K562 (cell line): Measurements from ENCODE around the gene HAPLN2. TPM values are rescaled to one million over a fixed set of nuclear protein-coding genes. Genes with fewer than 3 reads are reported as not detected.

Source experiments
- BRD9 ChIP-seq: fragments of 450-650 bp; IDR thresholded peaks from 2 replicates; pipeline ENCODE4 v1.6.1; 2018; ENCODE audit warnings: low read depth; ENCODE audit not compliant: partially characterized antibody
- CBFA2T2 ChIP-seq: fragments of 450-650 bp; conservative IDR thresholded peaks from 2 replicates; pipeline ENCODE4 v1.6.1; 2017; ENCODE audit warnings: mild to moderate bottlenecking
- CBX5 ChIP-seq: IDR thresholded peaks from 2 replicates; pipeline ENCODE4 v1.6.1; 2014; ENCODE audit warnings: low read depth, borderline replicate concordance
- L3MBTL2 ChIP-seq: fragments of 450-650 bp; IDR thresholded peaks from 2 replicates; pipeline ENCODE4 v1.6.1; 2016; ENCODE audit warnings: mild to moderate bottlenecking, moderate library complexity
- MCM2 ChIP-seq: fragments of 450-650 bp; IDR thresholded peaks from 2 replicates; pipeline ENCODE4 v1.6.1; 2017; ENCODE audit warnings: low read depth, mild to moderate bottlenecking
- MTA1 ChIP-seq: fragments of 450-650 bp; IDR thresholded peaks from 2 replicates; pipeline ENCODE4 v1.6.1; 2017; ENCODE audit warnings: borderline replicate concordance
- SMC3 ChIP-seq: conservative IDR thresholded peaks from 2 replicates; pipeline ENCODE4 v1.6.1; 2011; ENCODE audit warnings: low read depth, low read length, improper control_type of control experiment; ENCODE audit not compliant: insufficient read depth
- THRAP3 ChIP-seq: fragments of 450-650 bp; IDR thresholded peaks from 2 replicates; pipeline ENCODE4 v1.6.1; 2016; ENCODE audit warnings: mild to moderate bottlenecking, inconsistent platforms, borderline replicate concordance
- ZKSCAN1 ChIP-seq: fragments of 150-350 bp; IDR thresholded peaks from 2 replicates; pipeline ENCODE4 v1.6.1; 2016; ENCODE audit warnings: low read depth, low read length
- ZNF24 ChIP-seq: fragments of 450-650 bp; IDR thresholded peaks from 2 replicates; pipeline ENCODE4 v1.6.1; 2016
- ZNF445 ChIP-seq: fragments of 250-450 bp; sonication (Bioruptor Pico); IDR thresholded peaks from 2 replicates; pipeline ENCODE4 v1.4.0; 2020; ENCODE audit warnings: low read depth, mild to moderate bottlenecking, moderate library complexity
- polyA plus RNA-seq, 8 experiments: library from polyadenylated mRNA; depleted of rRNA in 4 of 8; stranded (reverse) in 5 of 8; unstranded in 3 of 8; fragments of >200 nt; fragmentation: Nextera tagmentation in 2 of 8; fragmentation: Illumina TruSeq in 1 of 8; extraction: Ambion mirVana in 2 of 8; extraction: Trizol in 1 of 8; gene quantifications; 2 replicates each; pipeline versions ENCODE4 v1.2.1 to v1.2.3, GENCODE V29; 2011 to 2014; ENCODE audit warnings: inconsistent platforms in 1 of 8, missing spikeins in 1 of 8
- total RNA-seq, 7 experiments: library from RNA; depleted of rRNA in 6 of 7; stranded (reverse); fragments of >200 nt in 6 of 7; fragmentation: Illumina TruSeq in 2 of 7; extraction: Trizol in 2 of 7; gene quantifications; 2 replicates each; pipeline versions ENCODE4 v1.2.1 to v1.2.3, GENCODE V29; 2011 to 2021; ENCODE audit warnings: low replicate concordance in 1 of 7
- TF ChIP-seq, protein P1 (sequence below): IDR thresholded peaks from 2 replicates; pipeline ENCODE4 v1.6.1; 2016; ENCODE audit warnings: missing genetic modification characterization, missing compliant biosample characterization
- TF ChIP-seq, protein P2 (sequence below), 2 experiments: fragments of 450-650 bp; conservative IDR thresholded peaks; 2 replicates each; pipeline ENCODE4 v1.6.1; 2017; ENCODE audit warnings: mild to moderate bottlenecking in 2 of 2, moderate library complexity in 2 of 2
- TF ChIP-seq, protein P3 (sequence below): fragments of 450-650 bp; formaldehyde crosslinking; IDR thresholded peaks from 2 replicates; pipeline ENCODE4 v1.4.0; 2022; ENCODE audit warnings: missing genetic modification characterization
- TF ChIP-seq, protein P4 (sequence below): IDR thresholded peaks from 2 replicates; pipeline ENCODE4 v1.6.1; 2012; ENCODE audit warnings: low read depth, low read length, improper control_type of control experiment, borderline replicate concordance
- TF ChIP-seq, protein P5 (sequence below): fragments of 250-450 bp; sonication (Bioruptor Pico); IDR thresholded peaks from 2 replicates; pipeline ENCODE4 v1.8.0; 2022; ENCODE audit warnings: moderate library complexity, mild to moderate bottlenecking, inconsistent platforms
- TF ChIP-seq, protein P6 (sequence below): sonication (generic); formaldehyde crosslinking; IDR thresholded peaks from 2 replicates; pipeline ENCODE4 v1.8.0; 2022; ENCODE audit warnings: missing genetic modification reagents, mild to moderate bottlenecking, borderline replicate concordance

Gene HAPLN2
- total and polyA plus RNA-seq, 9 of the 15 experiments (the other 6 are each of a cell fraction or from before 2014, with no cell fraction given): 0.14 to 5.2 (median 3.8) TPM; not detected in 4

DNA sequence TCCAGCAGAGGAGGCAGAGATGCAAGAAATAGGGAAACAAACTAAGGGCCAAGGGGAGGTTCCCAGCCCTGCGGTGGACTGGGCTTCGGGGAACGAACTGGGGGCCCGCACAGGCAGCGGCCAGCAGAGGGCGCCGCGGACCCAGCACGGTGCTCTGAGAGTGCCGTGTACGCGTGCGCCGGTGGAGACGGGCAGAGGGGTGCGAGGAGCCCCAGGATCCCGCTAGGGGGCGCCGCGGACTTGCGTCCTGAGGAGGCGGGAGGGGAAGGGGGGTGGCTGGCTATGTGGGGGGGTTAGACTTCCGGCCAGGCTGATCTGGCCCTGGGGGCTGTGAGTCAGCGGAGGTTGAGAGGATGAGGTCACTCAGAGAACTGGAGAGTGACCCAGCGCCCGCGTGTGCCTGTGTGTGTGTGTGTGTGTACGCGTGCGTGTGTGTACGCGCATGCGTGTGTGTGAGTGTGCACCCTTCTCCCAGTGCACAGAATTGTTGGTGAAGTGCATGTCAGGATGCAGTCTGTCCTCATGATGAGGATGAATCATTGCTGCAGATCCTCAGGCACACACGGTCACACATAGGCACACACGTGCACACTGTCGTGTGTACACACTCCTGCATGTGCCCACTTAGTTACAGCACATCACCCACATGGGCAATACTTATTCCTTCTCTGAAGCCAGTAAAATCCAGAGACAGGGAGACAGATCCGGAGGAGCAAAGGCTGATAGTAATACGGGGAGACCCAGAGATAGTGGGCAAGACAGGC is 41.0 kb downstream of the HAPLN2 start (continued):
- TF ChIP-seq, protein P1, sequence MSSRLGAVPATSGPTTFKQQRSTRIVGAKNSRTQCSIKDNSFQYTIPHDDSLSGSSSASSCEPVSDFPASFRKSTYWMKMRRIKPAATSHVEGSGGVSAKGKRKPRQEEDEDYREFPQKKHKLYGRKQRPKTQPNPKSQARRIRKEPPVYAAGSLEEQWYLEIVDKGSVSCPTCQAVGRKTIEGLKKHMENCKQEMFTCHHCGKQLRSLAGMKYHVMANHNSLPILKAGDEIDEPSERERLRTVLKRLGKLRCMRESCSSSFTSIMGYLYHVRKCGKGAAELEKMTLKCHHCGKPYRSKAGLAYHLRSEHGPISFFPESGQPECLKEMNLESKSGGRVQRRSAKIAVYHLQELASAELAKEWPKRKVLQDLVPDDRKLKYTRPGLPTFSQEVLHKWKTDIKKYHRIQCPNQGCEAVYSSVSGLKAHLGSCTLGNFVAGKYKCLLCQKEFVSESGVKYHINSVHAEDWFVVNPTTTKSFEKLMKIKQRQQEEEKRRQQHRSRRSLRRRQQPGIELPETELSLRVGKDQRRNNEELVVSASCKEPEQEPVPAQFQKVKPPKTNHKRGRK (tag): no peak
- TF ChIP-seq L3MBTL2 (peak; percentile 57; the same call in 1 of the 2 replicates), ZKSCAN1 (peak; percentile 71; the same call in 1 of the 2 replicates), CBFA2T2 (no peak), MCM2 (no peak), ZNF24 (no peak), MTA1 (peak; percentile 46; the same call in 1 of the 2 replicates), ZNF445 (CRISPR knock-in tag) (no peak), THRAP3 (peak; percentile 59; the same call in 1 of the 2 replicates), BRD9 (peak; percentile 38), SMC3 (peak; percentile 98), CBX5 (no peak)
- TF ChIP-seq, protein P2, sequence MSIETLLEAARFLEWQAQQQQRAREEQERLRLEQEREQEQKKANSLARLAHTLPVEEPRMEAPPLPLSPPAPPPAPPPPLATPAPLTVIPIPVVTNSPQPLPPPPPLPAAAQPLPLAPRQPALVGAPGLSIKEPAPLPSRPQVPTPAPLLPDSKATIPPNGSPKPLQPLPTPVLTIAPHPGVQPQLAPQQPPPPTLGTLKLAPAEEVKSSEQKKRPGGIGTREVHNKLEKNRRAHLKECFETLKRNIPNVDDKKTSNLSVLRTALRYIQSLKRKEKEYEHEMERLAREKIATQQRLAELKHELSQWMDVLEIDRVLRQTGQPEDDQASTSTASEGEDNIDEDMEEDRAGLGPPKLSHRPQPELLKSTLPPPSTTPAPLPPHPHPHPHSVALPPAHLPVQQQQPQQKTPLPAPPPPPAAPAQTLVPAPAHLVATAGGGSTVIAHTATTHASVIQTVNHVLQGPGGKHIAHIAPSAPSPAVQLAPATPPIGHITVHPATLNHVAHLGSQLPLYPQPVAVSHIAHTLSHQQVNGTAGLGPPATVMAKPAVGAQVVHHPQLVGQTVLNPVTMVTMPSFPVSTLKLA (conservative IDR thresholded peaks at IDR 0.05): peak; percentile 95 to 96
- TF ChIP-seq, protein P3, sequence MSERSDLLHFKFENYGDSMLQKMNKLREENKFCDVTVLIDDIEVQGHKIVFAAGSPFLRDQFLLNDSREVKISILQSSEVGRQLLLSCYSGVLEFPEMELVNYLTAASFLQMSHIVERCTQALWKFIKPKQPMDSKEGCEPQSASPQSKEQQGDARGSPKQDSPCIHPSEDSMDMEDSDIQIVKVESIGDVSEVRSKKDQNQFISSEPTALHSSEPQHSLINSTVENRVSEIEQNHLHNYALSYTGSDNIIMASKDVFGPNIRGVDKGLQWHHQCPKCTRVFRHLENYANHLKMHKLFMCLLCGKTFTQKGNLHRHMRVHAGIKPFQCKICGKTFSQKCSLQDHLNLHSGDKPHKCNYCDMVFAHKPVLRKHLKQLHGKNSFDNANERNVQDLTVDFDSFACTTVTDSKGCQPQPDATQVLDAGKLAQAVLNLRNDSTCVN (CRISPR knock-in tag): 0 out of 2 replicates have a peak, but pooled peaks have one; percentile 62
- TF ChIP-seq, protein P4, sequence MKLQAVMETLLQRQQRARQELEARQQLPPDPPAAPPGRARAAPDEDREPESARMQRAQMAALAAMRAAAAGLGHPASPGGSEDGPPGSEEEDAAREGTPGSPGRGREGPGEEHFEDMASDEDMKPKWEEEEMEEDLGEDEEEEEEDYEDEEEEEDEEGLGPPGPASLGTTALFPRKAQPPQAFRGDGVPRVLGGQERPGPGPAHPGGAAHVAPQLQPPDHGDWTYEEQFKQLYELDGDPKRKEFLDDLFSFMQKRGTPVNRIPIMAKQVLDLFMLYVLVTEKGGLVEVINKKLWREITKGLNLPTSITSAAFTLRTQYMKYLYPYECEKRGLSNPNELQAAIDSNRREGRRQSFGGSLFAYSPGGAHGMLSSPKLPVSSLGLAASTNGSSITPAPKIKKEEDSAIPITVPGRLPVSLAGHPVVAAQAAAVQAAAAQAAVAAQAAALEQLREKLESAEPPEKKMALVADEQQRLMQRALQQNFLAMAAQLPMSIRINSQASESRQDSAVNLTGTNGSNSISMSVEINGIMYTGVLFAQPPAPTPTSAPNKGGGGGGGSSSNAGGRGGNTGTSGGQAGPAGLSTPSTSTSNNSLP: no peak
- TF ChIP-seq, protein P5, sequence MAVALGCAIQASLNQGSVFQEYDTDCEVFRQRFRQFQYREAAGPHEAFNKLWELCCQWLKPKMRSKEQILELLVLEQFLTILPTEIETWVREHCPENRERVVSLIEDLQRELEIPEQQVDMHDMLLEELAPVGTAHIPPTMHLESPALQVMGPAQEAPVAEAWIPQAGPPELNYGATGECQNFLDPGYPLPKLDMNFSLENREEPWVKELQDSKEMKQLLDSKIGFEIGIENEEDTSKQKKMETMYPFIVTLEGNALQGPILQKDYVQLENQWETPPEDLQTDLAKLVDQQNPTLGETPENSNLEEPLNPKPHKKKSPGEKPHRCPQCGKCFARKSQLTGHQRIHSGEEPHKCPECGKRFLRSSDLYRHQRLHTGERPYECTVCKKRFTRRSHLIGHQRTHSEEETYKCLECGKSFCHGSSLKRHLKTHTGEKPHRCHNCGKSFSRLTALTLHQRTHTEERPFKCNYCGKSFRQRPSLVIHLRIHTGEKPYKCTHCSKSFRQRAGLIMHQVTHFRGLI: no peak
- TF ChIP-seq, protein P6, sequence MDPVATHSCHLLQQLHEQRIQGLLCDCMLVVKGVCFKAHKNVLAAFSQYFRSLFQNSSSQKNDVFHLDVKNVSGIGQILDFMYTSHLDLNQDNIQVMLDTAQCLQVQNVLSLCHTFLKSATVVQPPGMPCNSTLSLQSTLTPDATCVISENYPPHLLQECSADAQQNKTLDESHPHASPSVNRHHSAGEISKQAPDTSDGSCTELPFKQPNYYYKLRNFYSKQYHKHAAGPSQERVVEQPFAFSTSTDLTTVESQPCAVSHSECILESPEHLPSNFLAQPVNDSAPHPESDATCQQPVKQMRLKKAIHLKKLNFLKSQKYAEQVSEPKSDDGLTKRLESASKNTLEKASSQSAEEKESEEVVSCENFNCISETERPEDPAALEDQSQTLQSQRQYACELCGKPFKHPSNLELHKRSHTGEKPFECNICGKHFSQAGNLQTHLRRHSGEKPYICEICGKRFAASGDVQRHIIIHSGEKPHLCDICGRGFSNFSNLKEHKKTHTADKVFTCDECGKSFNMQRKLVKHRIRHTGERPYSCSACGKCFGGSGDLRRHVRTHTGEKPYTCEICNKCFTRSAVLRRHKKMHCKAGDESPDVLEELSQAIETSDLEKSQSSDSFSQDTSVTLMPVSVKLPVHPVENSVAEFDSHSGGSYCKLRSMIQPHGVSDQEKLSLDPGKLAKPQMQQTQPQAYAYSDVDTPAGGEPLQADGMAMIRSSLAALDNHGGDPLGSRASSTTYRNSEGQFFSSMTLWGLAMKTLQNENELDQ: no peak
